B cell (primary cell): ENCODE measurements around the gene POLK. TPM values are rescaled to one million over a fixed set of nuclear protein-coding genes. Genes with fewer than 3 reads are reported as not detected.

Source experiments
- ATAC-seq: fragments of 200-7000 bp; cut with Tn5 transposase; one replicate; pipeline ENCODE4 v1.10.0; 2021; ENCODE audit warnings: low read depth, mild to moderate bottlenecking, moderate number of reproducible peaks, moderate library complexity
- CTCF ChIA-PET: fragments of 350-600 bp; sonication (Branson Sonifier 250); formaldehyde crosslinking; loops from one replicate; lab custom pipeline; 2021; ENCODE audit warnings: antibody characterized with exemption, inconsistent platforms; lab: Charles Lee
- POLR2A ChIA-PET: fragments of 350-600 bp; sonication (Branson Sonifier 250); formaldehyde crosslinking; loops from one replicate; lab custom pipeline; 2021; ENCODE audit warnings: antibody characterized with exemption; lab: Charles Lee
- DNase-seq: peaks from one replicate; pipeline ENCODE4 v3.0.0; 2013
- H2AFZ ChIP-seq: 2 replicates; pipeline ENCODE4 v1.6.1; 2012; ENCODE audit warnings: mild to moderate bottlenecking, low read depth, low read length; ENCODE audit not compliant: insufficient read depth, poor library complexity, severe bottlenecking
- H3K27ac ChIP-seq, 2 donors: 1 replicate in 1 of 2; 2 replicates in 1 of 2; pipeline ENCODE4 v1.5.1; 2012 to 2013; ENCODE audit warnings: low read length in 2 of 2, mild to moderate bottlenecking in 2 of 2, moderate library complexity in 1 of 2
- H3K27me3 ChIP-seq, 4 experiments: fragments of 200-600 bp in 1 of 4; sonication (generic) in 1 of 4; replicated peaks in 1 of 4; 1 replicate in 2 of 4; 2 replicates in 2 of 4; pipeline versions ENCODE4 v1.6.1 to v1.7.0; 2013 to 2016; ENCODE audit warnings: low read length in 3 of 4, mild to moderate bottlenecking in 2 of 4, mixed read lengths in 1 of 4, moderate library complexity in 1 of 4; ENCODE audit not compliant: insufficient read depth in 4 of 4, control insufficient read depth in 3 of 4; ENCODE audit errors: control extremely low read depth in 1 of 4
- H3K36me3 ChIP-seq, 2 experiments: replicated peaks in 1 of 2; 1 replicate in 1 of 2; 2 replicates in 1 of 2; pipeline versions ENCODE4 v1.6.1 to v1.7.1; 2013; ENCODE audit warnings: low read length in 1 of 2; ENCODE audit not compliant: insufficient read depth in 2 of 2, control insufficient read depth in 1 of 2; ENCODE audit errors: control extremely low read depth in 1 of 2, extremely low read depth in 1 of 2
- H3K4me1 ChIP-seq, 2 donors: fragments of 200-600 bp in 1 of 2; sonication (generic) in 1 of 2; 1 replicate in 1 of 2; 2 replicates in 1 of 2; pipeline versions ENCODE4 v1.5.1 to v1.6.1; 2013 to 2017; ENCODE audit warnings: low read length in 2 of 2; ENCODE audit not compliant: control insufficient read depth in 2 of 2, insufficient read depth in 2 of 2
- H3K4me2 ChIP-seq: replicated peaks from 2 replicates; pipeline ENCODE3; 2012; ENCODE audit warnings: mild to moderate bottlenecking, low read depth, low read length; ENCODE audit not compliant: poor library complexity, severe bottlenecking
- H3K4me3 ChIP-seq, 5 experiments: fragments of 200-600 bp in 1 of 5; sonication (generic) in 1 of 5; 1 replicate in 3 of 5; 2 replicates in 2 of 5; pipeline versions ENCODE4 v1.5.1 to v1.7.0; 2011 to 2016; ENCODE audit warnings: low read length in 4 of 5, mild to moderate bottlenecking in 4 of 5, low read depth in 2 of 5, control low read depth in 1 of 5, moderate library complexity in 1 of 5; ENCODE audit not compliant: insufficient read depth in 1 of 5; ENCODE audit errors: control extremely low read depth in 1 of 5, extremely low read depth in 1 of 5
- H3K79me2 ChIP-seq: fragments of 200-600 bp; sonication (generic); one replicate; pipeline ENCODE4 v1.6.0; 2016; ENCODE audit warnings: low read length; ENCODE audit not compliant: control insufficient read depth, insufficient read depth
- H3K9ac ChIP-seq: fragments of 200-600 bp; sonication (generic); 2 replicates; pipeline ENCODE4 v1.6.1; 2017; ENCODE audit warnings: mild to moderate bottlenecking, low read length, moderate library complexity
- H3K9me3 ChIP-seq, 3 donors: one replicate each; pipeline versions ENCODE4 v1.6.1 to v1.7.1; 2013; ENCODE audit warnings: low read length in 2 of 3; ENCODE audit not compliant: control insufficient read depth in 2 of 3, insufficient read depth in 1 of 3; ENCODE audit errors: control extremely low read depth in 1 of 3
- H4K20me1 ChIP-seq: 2 replicates; pipeline ENCODE4 v1.6.0; 2012; ENCODE audit warnings: mild to moderate bottlenecking, low read length; ENCODE audit not compliant: insufficient read depth, control insufficient read depth, poor library complexity, severe bottlenecking
- H3K27ac Mint-ChIP-seq: one replicate; pipeline ENCODE4 v1.8.0; 2021; ENCODE audit warnings: mixed read lengths
- H3K27me3 Mint-ChIP-seq: one replicate; pipeline ENCODE4 v1.8.0; 2021; ENCODE audit warnings: mixed read lengths
- H3K4me1 Mint-ChIP-seq: one replicate; pipeline ENCODE4 v1.8.0; 2021; ENCODE audit warnings: mixed read lengths
- H3K4me3 Mint-ChIP-seq: one replicate; pipeline ENCODE4 v1.8.0; 2021; ENCODE audit warnings: mixed read lengths
- H3K9me3 Mint-ChIP-seq: one replicate; pipeline ENCODE4 v1.8.0; 2022; ENCODE audit warnings: mixed read lengths; ENCODE audit not compliant: insufficient read depth
- EZH2 ChIP-seq: IDR thresholded peaks from 2 replicates; pipeline ENCODE4 v1.6.1; 2012; ENCODE audit warnings: borderline replicate concordance, low read depth, mild to moderate bottlenecking, moderate library complexity, low read length; ENCODE audit not compliant: insufficient read depth, poor library complexity, severe bottlenecking
- WGBS: methylation state at CpG from one replicate; pipeline ENCODE4 v1.1.5; 2013; ENCODE audit warnings: missing lambda C conversion rate; ENCODE audit not compliant: insufficient coverage; 5-methylcytosine and 5-hydroxymethylcytosine counted together
- intact Hi-C: fragments of 100-400 bp; cut with micrococcal nuclease; formaldehyde crosslinking; loops from one replicate; pipeline ENCODE4 v1.10.0; 2022
- polyA minus RNA-seq: library from RNA; depleted of rRNA, polyadenylated mRNA; stranded (reverse); fragments of >200 nt; gene quantifications from 2 replicates; pipeline ENCODE4 v1.2.3, GENCODE V29; 2012
- polyA plus RNA-seq: library from polyadenylated mRNA; depleted of rRNA; stranded (reverse); fragments of >200 nt; gene quantifications from 2 replicates; pipeline ENCODE4 v1.2.3, GENCODE V29; 2012
- total RNA-seq, 2 donors: library from RNA; stranded (reverse); fragments of 120-200 nt in 1 of 2; gene quantifications; 1 replicate in 1 of 2; 2 replicates in 1 of 2; pipeline versions ENCODE4 v1.2.3 to v1.2.4, GENCODE V29; 2013 to 2022
- TF ChIP-seq, protein P1 (sequence below): fragments of 200-600 bp; IDR thresholded peaks from one replicate; pipeline ENCODE4 v1.8.0; 2022; ENCODE audit warnings: antibody characterized with exemption, mild to moderate bottlenecking

The POLK gene
- total RNA-seq (41.6 and 42.9 TPM in 2 replicates), polyA plus RNA-seq (13.8 and 16.0 TPM in 2 replicates), polyA minus RNA-seq (17.2 and 19.1 TPM in 2 replicates)
- 41.7 TPM for total RNA-seq (2013)

DNA sequence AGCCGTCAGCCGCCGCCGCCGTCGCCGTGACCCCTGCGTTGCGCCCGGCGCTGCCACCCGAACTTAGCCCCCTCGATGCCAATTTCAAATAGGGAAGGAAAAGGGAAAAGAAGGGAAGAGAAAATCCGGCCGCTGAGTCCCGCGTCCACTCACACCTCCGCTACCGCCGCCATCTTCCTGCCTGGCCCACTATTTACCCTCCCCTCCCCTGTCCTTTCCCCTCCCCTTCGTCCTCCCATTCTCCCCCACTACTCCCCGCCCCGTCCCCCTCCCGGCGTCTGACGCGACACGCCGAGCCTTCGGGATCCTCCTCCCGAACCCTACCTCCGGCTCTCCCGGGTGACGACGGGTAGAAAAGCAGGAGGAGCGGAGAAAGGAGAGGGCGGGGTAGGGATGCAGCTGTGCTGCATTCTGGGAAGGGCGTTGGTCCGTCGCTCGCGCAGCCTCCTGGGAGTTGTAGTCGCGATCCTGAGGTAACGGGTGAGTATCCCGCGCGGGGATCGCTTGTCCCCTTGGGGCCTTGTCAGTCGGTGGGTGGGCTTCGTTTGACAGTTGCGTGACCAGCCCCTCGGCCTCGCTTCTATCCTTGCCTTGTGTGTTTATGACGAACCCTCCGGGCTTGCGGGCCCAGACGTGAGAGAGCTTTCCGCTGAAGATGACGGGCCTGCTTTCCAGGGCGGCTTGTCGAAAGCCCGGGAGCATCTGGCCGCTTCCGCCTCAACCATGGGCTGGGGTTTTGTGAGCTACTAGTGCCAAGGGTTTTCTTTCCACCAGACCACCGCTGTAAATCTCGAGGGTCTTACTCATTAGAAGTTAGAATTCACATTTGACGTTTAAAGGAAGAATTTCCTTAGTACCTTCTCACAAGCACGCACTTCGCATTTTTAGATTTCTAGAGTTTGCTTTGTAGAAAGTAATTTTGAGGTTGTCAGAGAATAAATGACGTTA lies at the start of gene POLK, which contains the start of gene CERT1:
POLK (plus strand) TSS at position 457 of the 948 bp plus-strand sequence.
CERT1 (minus strand) TSS at position 195 of the 948 bp plus-strand sequence. CDS start 422 bp downstream, outside the sequence.
- H3K9me3 Mint-ChIP-seq = peaks cover 3% of the 10 kb centered on the region
- peak within 1 kb of the TSS; percentile 93 for H3K4me3 Mint-ChIP-seq
- DNase-seq = peak; percentile 92
- Histone ChIP-seq H3K9ac (peak within 1 kb of the TSS; percentile 83), H4K20me1 (peaks cover 19% of the 10 kb centered on the region), H3K4me3 (peak within 1 kb of the TSS; percentile 54 to 83 (median 80)), H3K79me2 (peaks cover 96% of the 10 kb centered on the region), H3K27ac (peak within 1 kb of the TSS; percentile 74 to 79), H3K27me3 (no peaks in the 10 kb centered on the region), H3K9me3 (peaks cover 0 to 4% (median 4%) of the 10 kb centered on the region in 3 donors), H3K4me2 (peak within 1 kb of the TSS; percentile 92), H3K36me3 (no peaks in the 10 kb centered on the region), H3K4me1 (peaks cover 44 to 50% of the 10 kb centered on the region in 2 donors), H2AFZ (peak within 1 kb of the TSS; percentile 85)
- WGBS = under 1% methylated on average over 41 of the region's 71 CpGs
- H3K27me3 Mint-ChIP-seq = no peaks in the 10 kb centered on the region
- H3K27ac Mint-ChIP-seq = peak within 1 kb of the TSS; percentile 93
- intact Hi-C loops = loop anchor here (1.0 to 10.0 kb wide), 10 partner anchors 13 to 1947 kb away; partner anchors contain the start of genes ANKRA2, GFM2, HEXB and HMGCR
- ChIA-PET POLR2A (interaction anchor here (0.6 to 1.5 kb wide), 6 partner anchors 12 to 1518 kb away, joined by 3 to 7 read pairs (median 5); partner anchors contain the start of gene AGGF1), CTCF (interaction anchor here (0.6 to 1.1 kb wide), 4 partner anchors 64 to 1980 kb away, joined by 3 read pairs; partner anchors contain the start of gene HMGCR)
- H3K4me1 Mint-ChIP-seq = peaks cover 67% of the 10 kb centered on the region
- ATAC-seq = peak; percentile 91
- TF ChIP-seq, protein P1, sequence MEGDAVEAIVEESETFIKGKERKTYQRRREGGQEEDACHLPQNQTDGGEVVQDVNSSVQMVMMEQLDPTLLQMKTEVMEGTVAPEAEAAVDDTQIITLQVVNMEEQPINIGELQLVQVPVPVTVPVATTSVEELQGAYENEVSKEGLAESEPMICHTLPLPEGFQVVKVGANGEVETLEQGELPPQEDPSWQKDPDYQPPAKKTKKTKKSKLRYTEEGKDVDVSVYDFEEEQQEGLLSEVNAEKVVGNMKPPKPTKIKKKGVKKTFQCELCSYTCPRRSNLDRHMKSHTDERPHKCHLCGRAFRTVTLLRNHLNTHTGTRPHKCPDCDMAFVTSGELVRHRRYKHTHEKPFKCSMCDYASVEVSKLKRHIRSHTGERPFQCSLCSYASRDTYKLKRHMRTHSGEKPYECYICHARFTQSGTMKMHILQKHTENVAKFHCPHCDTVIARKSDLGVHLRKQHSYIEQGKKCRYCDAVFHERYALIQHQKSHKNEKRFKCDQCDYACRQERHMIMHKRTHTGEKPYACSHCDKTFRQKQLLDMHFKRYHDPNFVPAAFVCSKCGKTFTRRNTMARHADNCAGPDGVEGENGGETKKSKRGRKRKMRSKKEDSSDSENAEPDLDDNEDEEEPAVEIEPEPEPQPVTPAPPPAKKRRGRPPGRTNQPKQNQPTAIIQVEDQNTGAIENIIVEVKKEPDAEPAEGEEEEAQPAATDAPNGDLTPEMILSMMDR = no peak
- TF ChIP-seq EZH2 = no peak
